Small intestine (tissue), 7 donors: ENCODE measurements around the gene DDX50. TPM values are rescaled to one million over a fixed set of nuclear protein-coding genes. Genes with fewer than 3 reads are reported as not detected.
"Not testable (repeated sequence)": the region's sequence is repeated elsewhere in the genome, so short reads cannot be mapped to it uniquely, and the experiment has no call there.

ENCODE experiments used
- DNase-seq, 2 donors: peaks; one replicate each; pipeline versions ENCODE4 v3.0.0 to v3.0.0-alpha.2; 2013
- FAIRE-seq: peaks from 2 replicates; lab custom pipeline; 2012; peaks lifted over from hg19 to GRCh38; lab: Jason Lieb, UNC
- H3K27ac ChIP-seq, 3 donors: one replicate each; pipeline ENCODE4 v1.5.1; 2013; ENCODE audit warnings: low read length in 2 of 3, mild to moderate bottlenecking in 2 of 3, control low read depth in 1 of 3, inconsistent platforms in 1 of 3, low read depth in 1 of 3, moderate library complexity in 1 of 3
- H3K27me3 ChIP-seq, 3 donors: one replicate each; pipeline ENCODE4 v1.6.1; 2013; ENCODE audit warnings: low read length in 3 of 3, inconsistent platforms in 1 of 3; ENCODE audit not compliant: control insufficient read depth in 3 of 3, insufficient read depth in 3 of 3
- H3K36me3 ChIP-seq, 3 donors: one replicate each; pipeline ENCODE4 v1.6.1; 2013; ENCODE audit warnings: low read length in 3 of 3, inconsistent platforms in 1 of 3, low read depth in 1 of 3, mild to moderate bottlenecking in 1 of 3, moderate library complexity in 1 of 3; ENCODE audit not compliant: control insufficient read depth in 3 of 3, insufficient read depth in 2 of 3
- H3K4me1 ChIP-seq, 3 donors: one replicate each; pipeline ENCODE4 v1.6.1; 2013; ENCODE audit warnings: low read length in 2 of 3, inconsistent platforms in 1 of 3, low read depth in 1 of 3, mild to moderate bottlenecking in 1 of 3, moderate library complexity in 1 of 3; ENCODE audit not compliant: control insufficient read depth in 3 of 3, insufficient read depth in 2 of 3
- H3K4me3 ChIP-seq, 3 donors: one replicate each; pipeline ENCODE4 v1.5.1; 2013; ENCODE audit warnings: low read length in 3 of 3, control low read depth in 1 of 3, inconsistent platforms in 1 of 3, low read depth in 1 of 3, mild to moderate bottlenecking in 1 of 3, moderate library complexity in 1 of 3
- H3K9me3 ChIP-seq, 2 donors: one replicate each; pipeline ENCODE4 v1.6.1; 2013; ENCODE audit warnings: low read depth in 1 of 2, low read length in 1 of 2; ENCODE audit not compliant: control insufficient read depth in 2 of 2, insufficient read depth in 1 of 2
- WGBS, 3 donors: extraction: QIAGEN DNeasy Blood & Tissue Kit; methylation state at CpG; one replicate each; pipeline ENCODE4 v1.1.7; 2013; 5-methylcytosine and 5-hydroxymethylcytosine counted together
- polyA plus RNA-seq, 4 donors: library from polyadenylated mRNA; stranded (reverse) in 3 of 4; unstranded in 1 of 4; fragments of 200-250 nt in 3 of 4; fragments of 120-200 nt in 1 of 4; gene quantifications; one replicate each; pipeline versions ENCODE4 v1.2.1 to v1.2.3, GENCODE V29; 2013
- donor health status: healthy with polysubstance abuse.
- donor health status: control.
- donor health status: control.
- donor health status: Bipolar disorder and iron deficiency.
- donor health status: healthy.

DDX50 gene
- polyA plus RNA-seq, 4 donors = 12.3 to 35.1 (median 22.0) TPM

DNA sequence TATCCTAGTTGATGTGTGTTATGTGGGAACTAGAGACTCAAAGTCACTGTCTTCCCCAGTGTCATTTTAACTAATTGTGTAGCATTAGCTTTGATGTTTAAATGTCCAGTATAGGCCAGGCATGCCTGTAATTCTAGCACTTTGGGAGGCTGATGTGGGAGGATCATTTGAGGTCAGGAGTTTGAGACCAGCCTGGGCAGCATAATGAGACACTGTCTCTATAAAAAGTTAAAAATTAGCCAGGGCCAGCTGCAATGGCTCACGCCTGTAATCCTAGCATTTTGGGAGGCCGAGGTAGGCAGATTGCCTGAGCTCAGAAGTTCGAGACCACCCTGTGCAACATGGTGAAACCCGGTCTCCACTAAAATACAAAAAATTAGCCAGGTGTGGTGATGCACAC lies 24.4 kb downstream of the DDX50 start:
- Histone ChIP-seq H3K4me1 (no peaks in the 10 kb centered on the region), H3K27me3 (no peaks in the 10 kb centered on the region), H3K36me3 (peaks cover 0 to 48% (median 5%) of the 10 kb centered on the region in 3 donors), H3K27ac (no peak overlapping the region), H3K4me3 (no peak overlapping the region), H3K9me3 (no peaks in the 10 kb centered on the region)
- FAIRE-seq (no peak), DNase-seq (no peak)
- WGBS, 3 donors = 68 to 88% (median 74%) methylated on average over 4 of the region's 4 CpGs

GRCh38 chr10:68929157-68929556 lies 28.0 kb downstream of the DDX50 start:
- H3K27me3 ChIP-seq, H3K4me3 ChIP-seq, H3K4me1 ChIP-seq, DNase-seq, FAIRE-seq, H3K27ac ChIP-seq, H3K9me3 ChIP-seq: not testable (repeated sequence)
- WGBS, 3 donors = 89 to 95% (median 95%) methylated on average over 2 of the region's 2 CpGs
- H3K36me3 ChIP-seq = peaks cover 3 to 47% (median 5%) of the 10 kb centered on the region in 3 donors

DNA sequence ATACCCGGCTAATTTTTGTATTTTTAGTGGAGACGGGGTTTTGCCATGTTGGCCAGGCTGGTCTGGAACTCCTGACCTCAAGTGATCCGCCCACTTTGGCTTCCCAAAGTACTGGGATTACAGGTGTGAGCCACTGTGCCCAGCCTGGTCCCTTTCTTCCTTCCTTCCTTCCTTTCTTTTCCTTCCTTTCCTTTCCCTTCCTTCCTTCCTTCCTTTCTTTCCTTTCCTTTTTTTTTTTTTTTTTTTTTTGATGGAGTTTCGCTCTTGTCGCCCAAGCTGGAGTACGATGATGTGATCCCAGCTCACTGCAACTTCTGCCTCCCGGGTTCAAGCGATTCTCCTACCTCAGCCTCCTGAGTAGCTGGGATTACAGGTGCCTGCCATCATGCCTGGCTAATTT lies 28.8 kb downstream of the DDX50 start:
- not testable (repeated sequence) for H3K27me3 ChIP-seq, FAIRE-seq, H3K27ac ChIP-seq, H3K9me3 ChIP-seq, H3K4me3 ChIP-seq, DNase-seq, H3K4me1 ChIP-seq
- peaks cover 3 to 46% (median 5%) of the 10 kb centered on the region in 3 donors for H3K36me3 ChIP-seq
- WGBS, 3 donors = 95 to 97% (median 96%) methylated on average over 8 of the region's 8 CpGs

- H3K4me3 ChIP-seq, H3K9me3 ChIP-seq, FAIRE-seq, H3K27me3 ChIP-seq, DNase-seq, H3K4me1 ChIP-seq, H3K27ac ChIP-seq: not testable (repeated sequence)
- 77 to 100% (median 94%) methylated on average over 3 of the region's 3 CpGs for WGBS, 3 donors
- H3K36me3 ChIP-seq = peaks cover 3 to 45% (median 5%) of the 10 kb centered on the region in 3 donors
Measured at GRCh38 chr10:68932860-68933259, 31.7 kb downstream of the DDX50 start.

DNA sequence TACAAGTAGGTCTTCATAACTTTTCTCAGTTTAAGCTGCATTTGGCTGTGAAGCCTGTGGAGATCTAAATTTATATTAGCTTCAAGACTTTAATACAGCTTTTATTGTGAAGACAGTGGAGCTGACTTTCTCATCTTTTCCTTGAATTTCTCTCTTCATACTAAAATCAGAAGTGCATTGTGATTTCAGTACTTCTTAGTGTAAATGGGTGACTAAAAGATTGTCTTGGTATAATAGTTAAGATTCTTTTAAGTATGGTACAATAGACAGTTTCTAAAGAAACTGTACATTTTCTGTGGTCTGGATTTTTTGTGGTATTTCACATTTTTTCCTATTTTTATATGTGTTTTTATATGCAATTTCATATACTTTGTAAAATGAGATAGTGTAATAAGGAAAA lies 33.9 kb downstream of the DDX50 start:
- DNase-seq (no peak), FAIRE-seq (no peak)
- Histone ChIP-seq H3K4me1 (no peaks in the 10 kb centered on the region), H3K36me3 (peaks cover 6 to 33% (median 7%) of the 10 kb centered on the region in 3 donors), H3K4me3 (no peak overlapping the region), H3K27me3 (no peaks in the 10 kb centered on the region), H3K27ac (no peak overlapping the region), H3K9me3 (no peaks in the 10 kb centered on the region)

DNA sequence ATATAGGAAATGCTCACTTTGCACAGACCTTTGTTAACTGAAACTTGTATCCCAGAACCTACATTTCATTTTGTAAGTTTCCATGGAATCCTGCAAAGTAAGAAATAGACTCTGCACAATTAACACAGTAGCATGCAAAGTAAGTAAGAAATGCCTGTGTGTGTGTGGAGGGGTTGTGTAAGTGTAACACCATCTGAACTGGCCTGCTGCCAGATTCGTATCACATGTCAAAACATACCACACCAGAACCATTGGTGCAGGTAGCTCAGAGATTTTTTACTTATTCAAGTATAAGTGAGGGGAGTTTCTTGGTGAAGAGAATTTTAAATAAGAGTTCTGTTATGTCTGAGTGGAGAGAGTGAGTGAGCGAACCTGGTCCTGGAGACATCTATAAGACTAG lies 37.0 kb downstream of the DDX50 start:
- 80 to 82% (median 82%) methylated on average over 2 of the region's 2 CpGs for WGBS, 3 donors
- Histone ChIP-seq H3K27me3 (no peaks in the 10 kb centered on the region), H3K4me1 (no peaks in the 10 kb centered on the region), H3K36me3 (peaks cover 4 to 34% (median 4%) of the 10 kb centered on the region in 3 donors), H3K9me3 (no peaks in the 10 kb centered on the region), H3K4me3 (no peak overlapping the region), H3K27ac (no peak overlapping the region)
- DNase-seq (no peak), FAIRE-seq (no peak)

DNA sequence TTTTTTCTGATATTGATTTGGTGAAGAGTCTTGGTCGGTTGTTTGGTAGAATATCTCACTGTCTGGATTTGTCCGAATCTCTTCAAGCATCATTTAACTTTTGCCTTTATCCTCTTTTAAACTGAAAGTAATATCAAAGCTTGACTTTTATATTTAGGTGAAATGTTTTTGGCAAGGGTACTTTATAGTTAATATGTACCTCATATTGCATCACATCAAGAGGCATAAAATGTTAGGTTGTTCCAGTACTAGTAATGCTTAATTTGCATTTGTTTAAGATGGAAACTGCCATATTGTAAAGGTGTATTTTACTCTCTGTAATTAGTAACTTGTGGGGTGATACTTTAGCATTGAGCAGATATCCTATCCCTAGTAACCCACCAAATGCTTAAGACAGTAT lies 37.8 kb downstream of the DDX50 start:
- Histone ChIP-seq H3K9me3 (no peaks in the 10 kb centered on the region), H3K36me3 (peaks cover 4 to 33% (median 4%) of the 10 kb centered on the region in 3 donors), H3K4me1 (no peaks in the 10 kb centered on the region), H3K27me3 (no peaks in the 10 kb centered on the region), H3K4me3 (no peak overlapping the region), H3K27ac (no peak overlapping the region)
- DNase-seq (no peak), FAIRE-seq (no peak)
- WGBS, 3 donors = 93 to 96% (median 95%) methylated on average over 2 of the region's 2 CpGs

DNA sequence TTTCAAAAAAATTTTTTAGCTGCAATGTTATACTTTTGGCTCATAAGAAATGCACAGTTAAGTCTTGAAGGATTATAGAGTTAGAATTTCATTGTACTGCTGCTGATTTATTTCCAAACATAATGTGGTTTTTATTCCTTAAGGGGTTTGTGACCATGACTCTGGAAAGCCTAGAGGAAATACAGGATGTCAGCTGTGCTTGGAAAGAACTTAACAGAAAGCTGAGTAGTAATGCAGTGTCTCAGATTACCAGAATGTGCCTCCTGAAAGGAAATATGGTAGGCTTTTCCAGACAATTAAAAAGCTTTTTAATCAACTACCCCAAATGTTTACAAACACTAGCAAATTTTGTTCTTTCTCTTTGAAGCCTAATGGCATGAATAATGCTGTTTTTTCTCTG lies 39.8 kb downstream of the DDX50 start:
- H3K36me3 ChIP-seq = peaks cover 4 to 39% (median 4%) of the 10 kb centered on the region in 3 donors
- H3K4me1 ChIP-seq, H3K27ac ChIP-seq, H3K27me3 ChIP-seq, H3K9me3 ChIP-seq, H3K4me3 ChIP-seq, DNase-seq: not testable (repeated sequence)
- peak; percentile 39 for FAIRE-seq

GRCh38 chr10:68950598-68950997 lies 49.5 kb downstream of the DDX50 start:
- Histone ChIP-seq H3K27me3 (no peaks in the 10 kb centered on the region), H3K36me3 (peaks cover 0 to 20% (median 11%) of the 10 kb centered on the region in 3 donors), H3K4me3 (no peak overlapping the region), H3K4me1 (no peaks in the 10 kb centered on the region), H3K27ac (no peak overlapping the region), H3K9me3 (no peaks in the 10 kb centered on the region)
- no peak for DNase-seq
- 95 to 96% (median 95%) methylated on average over 3 of the region's 3 CpGs for WGBS, 3 donors
- no peak for FAIRE-seq
